GM23338 (cell line): ENCODE data around the gene WWP2.

ENCODE experiments used
- EZH2 ChIP-seq: fragments of 200-600 bp; sonication (generic); IDR thresholded peaks from one replicate; pipeline ENCODE4 v1.8.0; 2017; ENCODE audit warnings: antibody characterized with exemption, mild to moderate bottlenecking, low read depth; ENCODE audit not compliant: unreplicated experiment
- POLR2AphosphoS5 ChIP-seq: IDR thresholded peaks from 2 replicates; pipeline ENCODE4 v1.6.1; 2016; ENCODE audit warnings: antibody characterized with exemption, low read depth
- REST ChIP-seq: IDR thresholded peaks from one replicate; pipeline ENCODE4 v1.6.1; 2018; ENCODE audit warnings: antibody characterized with exemption; ENCODE audit not compliant: unreplicated experiment
- TF ChIP-seq, protein P1 (sequence below), 2 experiments: fragments of 200-600 bp in 1 of 2; sonication (generic) in 1 of 2; conservative IDR thresholded peaks; 2 replicates each; pipeline versions ENCODE4 v1.5.1 to v1.6.1; 2016 to 2017; ENCODE audit warnings: antibody characterized with exemption in 2 of 2, low read depth in 2 of 2, mild to moderate bottlenecking in 2 of 2, moderate library complexity in 1 of 2

DNA sequence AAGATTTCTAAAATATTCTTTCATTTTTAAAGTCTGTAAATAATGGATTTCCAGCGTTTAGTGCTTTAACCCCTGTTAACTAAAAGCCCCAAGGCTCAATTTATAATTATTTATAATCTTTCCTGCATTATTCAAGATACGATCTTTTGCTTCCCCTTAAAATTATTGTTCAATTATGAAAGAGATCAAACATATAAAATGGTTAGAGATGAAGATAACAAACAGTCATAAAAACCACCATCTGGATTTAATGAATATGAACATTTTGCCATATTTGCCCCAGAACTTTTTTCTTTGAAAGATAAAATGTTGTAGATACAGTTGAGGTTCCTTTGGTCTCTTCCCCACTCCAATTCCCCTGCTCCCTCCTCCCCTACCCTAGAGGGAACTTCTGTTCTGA is 17.6 kb downstream of the WWP2 start:
- TF ChIP-seq, protein P1, sequence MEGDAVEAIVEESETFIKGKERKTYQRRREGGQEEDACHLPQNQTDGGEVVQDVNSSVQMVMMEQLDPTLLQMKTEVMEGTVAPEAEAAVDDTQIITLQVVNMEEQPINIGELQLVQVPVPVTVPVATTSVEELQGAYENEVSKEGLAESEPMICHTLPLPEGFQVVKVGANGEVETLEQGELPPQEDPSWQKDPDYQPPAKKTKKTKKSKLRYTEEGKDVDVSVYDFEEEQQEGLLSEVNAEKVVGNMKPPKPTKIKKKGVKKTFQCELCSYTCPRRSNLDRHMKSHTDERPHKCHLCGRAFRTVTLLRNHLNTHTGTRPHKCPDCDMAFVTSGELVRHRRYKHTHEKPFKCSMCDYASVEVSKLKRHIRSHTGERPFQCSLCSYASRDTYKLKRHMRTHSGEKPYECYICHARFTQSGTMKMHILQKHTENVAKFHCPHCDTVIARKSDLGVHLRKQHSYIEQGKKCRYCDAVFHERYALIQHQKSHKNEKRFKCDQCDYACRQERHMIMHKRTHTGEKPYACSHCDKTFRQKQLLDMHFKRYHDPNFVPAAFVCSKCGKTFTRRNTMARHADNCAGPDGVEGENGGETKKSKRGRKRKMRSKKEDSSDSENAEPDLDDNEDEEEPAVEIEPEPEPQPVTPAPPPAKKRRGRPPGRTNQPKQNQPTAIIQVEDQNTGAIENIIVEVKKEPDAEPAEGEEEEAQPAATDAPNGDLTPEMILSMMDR (conservative IDR thresholded peaks at IDR 0.05; ENCODE audit: low read depth in 2 of 2): no peak
- TF ChIP-seq EZH2 (no peak), POLR2AphosphoS5 (no peak), REST (no peak)
